Neural progenitor cell (in vitro differentiated cells): ENCODE measurements around the gene BTNL8. TPM values are rescaled to one million over a fixed set of nuclear protein-coding genes. Genes with fewer than 3 reads are reported as not detected.
A peak's percentile ranks its signal among the peaks of the same experiment; 100 is the strongest.
"Not testable (repeated sequence)": the region's sequence is repeated elsewhere in the genome, so short reads cannot be mapped to it uniquely, and the experiment has no call there.

ENCODE experiments used
- DNase-seq: peaks from one replicate; pipeline ENCODE4 v3.0.0-alpha.2; 2016; ENCODE audit warnings: low spot score
- H2AFZ ChIP-seq: fragments of 200-600 bp; sonication (generic); replicated peaks from 2 replicates; pipeline ENCODE4 v1.6.1; 2016; ENCODE audit warnings: antibody characterized with exemption
- H3F3A ChIP-seq: fragments of 200-600 bp; sonication (generic); 2 replicates; pipeline ENCODE4 v1.6.1; 2016; ENCODE audit warnings: antibody characterized with exemption, low read depth
- H3K27ac ChIP-seq: fragments of 200-600 bp; sonication (generic); 2 replicates; pipeline ENCODE4 v1.5.1; 2016; ENCODE audit warnings: mild to moderate bottlenecking
- H3K27me3 ChIP-seq: fragments of 200-600 bp; sonication (generic); 2 replicates; pipeline ENCODE4 v1.6.1; 2016; ENCODE audit warnings: mild to moderate bottlenecking, moderate library complexity
- H3K36me3 ChIP-seq: fragments of 200-600 bp; sonication (generic); 2 replicates; pipeline ENCODE4 v1.5.1; 2016
- H3K4me1 ChIP-seq: fragments of 200-600 bp; sonication (generic); 2 replicates; pipeline ENCODE4 v1.6.1; 2016; ENCODE audit warnings: mixed run types
- H3K4me2 ChIP-seq: fragments of 200-600 bp; sonication (generic); 2 replicates; pipeline ENCODE4 v1.6.1; 2016
- H3K4me3 ChIP-seq: fragments of 200-600 bp; sonication (generic); 2 replicates; pipeline ENCODE4 v1.5.1; 2016
- H3K79me2 ChIP-seq: fragments of 200-600 bp; sonication (generic); 2 replicates; pipeline ENCODE4 v1.6.1; 2016; ENCODE audit warnings: low read depth
- H3K9ac ChIP-seq: fragments of 200-600 bp; sonication (generic); 2 replicates; pipeline ENCODE4 v1.6.1; 2016
- H3K9me3 ChIP-seq: fragments of 200-600 bp; sonication (generic); 2 replicates; pipeline ENCODE4 v1.5.1; 2016; ENCODE audit warnings: low read depth
- H4K20me1 ChIP-seq: fragments of 200-600 bp; sonication (generic); 2 replicates; pipeline ENCODE4 v1.6.1; 2016; ENCODE audit warnings: low read depth
- H3K27ac Mint-ChIP-seq: 3 replicates; pipeline ENCODE4 v1.8.0; 2021; ENCODE audit warnings: mixed read lengths
- H3K27me3 Mint-ChIP-seq: 2 replicates; pipeline ENCODE4 v1.8.0; 2022; ENCODE audit warnings: low read depth, mild to moderate bottlenecking, inconsistent platforms, moderate library complexity, mixed read lengths; ENCODE audit not compliant: insufficient read depth
- H3K36me3 Mint-ChIP-seq: 3 replicates; pipeline ENCODE4 v1.8.0; 2021; ENCODE audit warnings: mixed read lengths
- H3K4me1 Mint-ChIP-seq: 3 replicates; pipeline ENCODE4 v1.8.0; 2021; ENCODE audit warnings: mixed read lengths
- H3K4me3 Mint-ChIP-seq: 3 replicates; pipeline ENCODE4 v1.8.0; 2021; ENCODE audit warnings: mild to moderate bottlenecking, moderate library complexity, mixed read lengths
- H3K9me3 Mint-ChIP-seq: 3 replicates; pipeline ENCODE4 v1.8.0; 2020; ENCODE audit warnings: mixed read lengths
- CTCF ChIP-seq: fragments of 200-600 bp; sonication (generic); IDR thresholded peaks from 2 replicates; pipeline ENCODE4 v1.5.1; 2017; ENCODE audit warnings: antibody characterized with exemption, mild to moderate bottlenecking
- EZH2 ChIP-seq: fragments of 200-600 bp; sonication (generic); IDR thresholded peaks from 2 replicates; pipeline ENCODE4 v1.6.1; 2017; ENCODE audit warnings: antibody characterized with exemption, mild to moderate bottlenecking, moderate library complexity
- EZH2phosphoT487 ChIP-seq: fragments of 200-600 bp; sonication (generic); IDR thresholded peaks from 2 replicates; pipeline ENCODE4 v1.6.1; 2017; ENCODE audit warnings: antibody characterized with exemption
- total RNA-seq: library from RNA; depleted of rRNA; stranded (reverse); fragments of >200 nt; gene quantifications from 2 replicates; pipeline ENCODE4 v1.2.3, GENCODE V29; 2015; ENCODE audit warnings: low replicate concordance

The BTNL8 gene
- total RNA-seq, 1 donor from 2014 or later, result 0.22 TPM

DNA sequence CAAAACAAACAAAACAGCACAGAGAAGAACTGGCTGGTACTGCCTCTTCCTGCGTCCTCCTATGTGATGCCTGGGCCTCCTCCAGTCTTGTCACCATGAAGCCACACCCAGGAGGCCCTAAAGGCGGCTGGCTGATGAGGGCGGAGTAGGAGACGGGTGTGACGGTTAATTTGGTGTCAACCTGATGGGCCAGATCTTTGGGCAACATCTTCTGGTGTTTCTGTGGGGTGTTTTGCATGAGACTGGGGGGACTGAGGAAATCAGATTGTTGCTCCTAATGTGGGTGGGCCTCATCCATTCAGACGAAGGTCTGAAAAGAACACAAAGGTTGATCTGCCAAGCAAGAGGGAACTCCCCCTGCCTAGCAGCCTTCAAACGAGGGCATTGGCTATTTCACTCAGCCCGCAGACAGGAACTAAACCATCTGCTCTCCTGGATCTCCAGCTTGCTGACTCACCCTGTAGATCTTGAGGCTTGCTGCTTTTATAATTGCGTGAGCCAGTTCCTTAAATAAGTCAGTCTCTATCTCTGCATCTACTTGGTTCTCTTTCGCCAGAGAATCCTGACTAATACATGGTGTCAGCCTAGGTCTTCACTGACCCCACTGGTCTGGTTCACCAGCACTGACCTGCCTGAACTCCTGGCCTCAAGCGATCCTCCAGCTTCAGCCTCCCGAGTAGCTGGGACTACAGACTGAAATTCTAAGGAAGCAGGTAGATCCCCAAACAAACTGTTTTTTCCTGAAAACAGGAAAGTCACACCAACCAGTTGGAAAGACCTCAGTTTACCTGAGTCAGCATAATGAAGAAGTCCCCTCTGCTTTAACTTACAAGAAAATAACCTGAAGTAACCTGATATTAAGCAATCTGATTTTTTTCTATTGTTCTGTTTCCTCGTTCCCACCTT, 25.1 kb upstream of the BTNL8 start:
- Histone ChIP-seq H3K4me1 (peaks cover 12% of the 10 kb centered on the region), H3K27ac (no peak overlapping the region), H3K4me2 (no peak overlapping the region), H3K4me3 (no peak overlapping the region), H3K9me3 (no peaks in the 10 kb centered on the region), H3K9ac (no peak overlapping the region), H3K79me2 (no peaks in the 10 kb centered on the region), H4K20me1 (no peaks in the 10 kb centered on the region), H2AFZ (peak overlapping the region; percentile 72), H3K27me3 (peaks cover 1% of the 10 kb centered on the region), H3K36me3 (no peaks in the 10 kb centered on the region), H3F3A (no peaks in the 10 kb centered on the region)
- no peak overlapping the region for H3K27ac Mint-ChIP-seq
- H3K9me3 Mint-ChIP-seq, result peaks cover 3% of the 10 kb centered on the region
- H3K4me3 Mint-ChIP-seq, result no peak overlapping the region
- no peak for DNase-seq
- H3K4me1 Mint-ChIP-seq, result peaks cover 10% of the 10 kb centered on the region
- no peaks in the 10 kb centered on the region for H3K36me3 Mint-ChIP-seq
- TF ChIP-seq CTCF, result no peak
- no peak for TF ChIP-seq EZH2
- no peak for TF ChIP-seq EZH2phosphoT487
- peaks cover 2% of the 10 kb centered on the region for H3K27me3 Mint-ChIP-seq

- Mint-ChIP-seq H3K36me3 (no peaks in the 10 kb centered on the region), H3K27me3 (peaks cover 2% of the 10 kb centered on the region), H3K9me3 (peaks cover 3% of the 10 kb centered on the region), H3K27ac (no peak overlapping the region), H3K4me1 (peaks cover 10% of the 10 kb centered on the region), H3K4me3 (no peak overlapping the region)
- H3K27me3 ChIP-seq, result peaks cover 11% of the 10 kb centered on the region
- H3K27ac ChIP-seq, result no peak overlapping the region
- H3K36me3 ChIP-seq, result no peaks in the 10 kb centered on the region
- no peaks in the 10 kb centered on the region for H4K20me1 ChIP-seq
- H3K4me2 ChIP-seq, result no peak overlapping the region
- no peak overlapping the region for H2AFZ ChIP-seq
- no peaks in the 10 kb centered on the region for H3F3A ChIP-seq
- no peaks in the 10 kb centered on the region for H3K9me3 ChIP-seq
- H3K79me2 ChIP-seq, result no peaks in the 10 kb centered on the region
- TF ChIP-seq CTCF, result no peak
- TF ChIP-seq EZH2, result no peak
- TF ChIP-seq EZH2phosphoT487, result no peak
- no peak overlapping the region for H3K9ac ChIP-seq
- H3K4me1 ChIP-seq, result peaks cover 12% of the 10 kb centered on the region
- DNase-seq, result no peak
- no peak overlapping the region for H3K4me3 ChIP-seq
Observed at GRCh38 chr5:180874804-180875582, 24.0 kb upstream of the BTNL8 start.

DNA sequence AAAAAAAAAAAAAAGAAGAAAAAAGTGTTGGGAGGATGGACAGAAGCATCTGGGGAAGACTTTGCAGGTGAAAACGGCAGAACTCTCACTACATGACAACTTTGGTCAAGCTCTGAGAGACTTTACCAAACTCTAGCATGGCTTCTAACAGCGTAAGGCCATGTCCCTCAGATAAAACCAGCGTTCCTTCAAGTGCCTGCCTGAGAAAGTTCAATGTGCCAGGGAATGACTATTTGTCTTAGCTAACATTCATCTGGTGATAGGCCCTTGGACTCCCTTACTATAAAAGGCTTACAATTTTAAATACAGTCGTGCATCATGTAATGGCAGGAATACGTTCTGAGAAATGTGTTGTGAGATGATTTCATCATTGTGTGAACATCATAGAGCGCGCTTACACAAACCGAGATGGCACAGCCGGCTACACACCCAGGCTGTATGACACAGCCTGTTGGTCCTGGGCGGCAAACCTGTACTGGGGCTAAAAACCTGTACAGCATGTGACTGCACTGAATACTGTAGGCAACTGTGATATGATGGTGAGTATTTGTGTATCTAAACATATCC, 23.0 kb upstream of the BTNL8 start:
- no peak for DNase-seq
- Histone ChIP-seq H3K4me1 (peaks cover 12% of the 10 kb centered on the region), H3K9me3 (no peaks in the 10 kb centered on the region), H3F3A (no peaks in the 10 kb centered on the region), H3K9ac (no peak overlapping the region), H4K20me1 (no peaks in the 10 kb centered on the region), H3K4me2 (no peak overlapping the region), H3K27me3 (peaks cover 11% of the 10 kb centered on the region), H3K27ac (no peak overlapping the region), H3K4me3 (no peak overlapping the region), H3K36me3 (no peaks in the 10 kb centered on the region), H2AFZ (no peak overlapping the region), H3K79me2 (no peaks in the 10 kb centered on the region)
- no peak overlapping the region for H3K27ac Mint-ChIP-seq
- H3K4me3 Mint-ChIP-seq, result no peak overlapping the region
- peaks cover 4% of the 10 kb centered on the region for H3K27me3 Mint-ChIP-seq
- H3K36me3 Mint-ChIP-seq, result no peaks in the 10 kb centered on the region
- peaks cover 3% of the 10 kb centered on the region for H3K9me3 Mint-ChIP-seq
- TF ChIP-seq CTCF (no peak), EZH2 (no peak), EZH2phosphoT487 (no peak)
- peaks cover 10% of the 10 kb centered on the region for H3K4me1 Mint-ChIP-seq

- not testable (repeated sequence) for H3K27me3 ChIP-seq, H3K4me3 ChIP-seq, H3K27me3 Mint-ChIP-seq, H4K20me1 ChIP-seq, H3K4me3 Mint-ChIP-seq, H3K9ac ChIP-seq, H2AFZ ChIP-seq, H3K9me3 Mint-ChIP-seq, H3K9me3 ChIP-seq, H3K27ac Mint-ChIP-seq, H3K4me2 ChIP-seq, H3K4me1 ChIP-seq, H3K4me1 Mint-ChIP-seq, H3K27ac ChIP-seq, H3K36me3 ChIP-seq, H3K79me2 ChIP-seq, H3F3A ChIP-seq, H3K36me3 Mint-ChIP-seq
- peak; percentile 42 for DNase-seq
Observed at GRCh38 chr5:180885845-180886529, 13.0 kb upstream of the BTNL8 start.
